Measurements from ENCODE around the gene CBR1.
A peak's percentile ranks its signal among the peaks of the same experiment; 100 is the strongest.
"Not testable (repeated sequence)": the region's sequence is repeated elsewhere in the genome, so short reads cannot be mapped to it uniquely, and the experiment has no call there.

The CBR1 gene

GRCh38 chr21:36052860-36053714, 16.7 kb upstream of the CBR1 start:
- DNase-seq = no peak

GRCh38 chr21:36053715-36054062, 16.1 kb upstream of the CBR1 start:
- DNase-seq = no peak

GRCh38 chr21:36055551-36055950, 14.3 kb upstream of the CBR1 start:
- DNase-seq = no peak

- peak in 1 of 3 experiments; percentile 93 for DNase-seq
These were observed 10.0 kb upstream of the CBR1 start for GRCh38 chr21:36059823-36060158.

- DNase-seq = peak; percentile 97 to 99 (median 98)
These were observed 9.5 kb upstream of the CBR1 start, which contains the start of gene SETD4 for GRCh38 chr21:36060159-36060921. SETD4 (minus strand) TSS chr21:36060526; CDS start chr21:36058888, 1,638 bp downstream.

- DNase-seq = no peak
These were observed 8.4 kb upstream of the CBR1 start for GRCh38 chr21:36061445-36061844.

GRCh38 chr21:36063375-36064084, 6.3 kb upstream of the CBR1 start:
- no peak for DNase-seq

- DNase-seq = no peak
These were observed 5.8 kb upstream of the CBR1 start for GRCh38 chr21:36064085-36064460.

- peak in 1 of 3 experiments; percentile 49 for DNase-seq
These were observed 4.3 kb upstream of the CBR1 start for GRCh38 chr21:36065497-36066036.

GRCh38 chr21:36068748-36069398, 951 bp upstream of the CBR1 start:
- DNase-seq = no peak

- no peak for DNase-seq
These were observed 1.2 kb downstream of the CBR1 start for GRCh38 chr21:36070999-36071398.

GRCh38 chr21:36072453-36073162, 2.8 kb downstream of the CBR1 start:
- no peak for DNase-seq

GRCh38 chr21:36073181-36073580, 3.4 kb downstream of the CBR1 start:
- DNase-seq = no peak

- not testable (repeated sequence) for DNase-seq
These were observed 4.1 kb downstream of the CBR1 start for GRCh38 chr21:36073911-36074310.

- DNase-seq = no peak
These were observed 5.3 kb downstream of the CBR1 start for GRCh38 chr21:36075171-36075570.

GRCh38 chr21:36075953-36076352, 6.1 kb downstream of the CBR1 start:
- DNase-seq = no peak

- no peak for DNase-seq
These were observed 7.2 kb downstream of the CBR1 start for GRCh38 chr21:36076878-36077655.

- no peak for DNase-seq
These were observed 7.9 kb downstream of the CBR1 start for GRCh38 chr21:36077758-36078157.

- DNase-seq = no peak
These were observed 9.3 kb downstream of the CBR1 start for GRCh38 chr21:36079010-36079649.

GRCh38 chr21:36079671-36080070, 9.8 kb downstream of the CBR1 start:
- no peak for DNase-seq

GRCh38 chr21:36080386-36080785, 10.6 kb downstream of the CBR1 start:
- DNase-seq = no peak
